ENCODE results near the gene MED29.
"Not testable (repeated sequence)": the region's sequence is repeated elsewhere in the genome, so short reads cannot be mapped to it uniquely, and the experiment has no call there.

The MED29 gene

DNA sequence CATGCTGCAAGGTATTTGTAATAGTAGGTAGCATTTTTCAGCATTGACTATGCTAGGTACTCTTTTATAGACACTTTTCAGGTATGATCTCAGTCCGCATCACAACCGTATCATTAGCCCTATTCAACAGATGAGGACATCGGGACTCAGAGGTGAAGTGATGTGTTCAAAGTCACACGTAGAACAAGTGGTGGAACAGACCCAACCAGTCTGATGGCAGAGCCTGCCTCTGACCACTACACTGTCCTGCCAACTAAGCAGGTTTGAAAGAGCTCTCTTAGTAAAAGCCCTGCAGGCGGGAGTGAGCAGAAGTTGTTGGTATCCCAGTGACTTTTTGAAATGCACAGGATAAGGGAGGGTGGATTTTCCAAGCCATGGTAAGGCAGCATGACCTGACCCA lies 20.4 kb upstream of the MED29 start:
- DNase-seq (ENCODE audit: low spot score): no peak

DNA sequence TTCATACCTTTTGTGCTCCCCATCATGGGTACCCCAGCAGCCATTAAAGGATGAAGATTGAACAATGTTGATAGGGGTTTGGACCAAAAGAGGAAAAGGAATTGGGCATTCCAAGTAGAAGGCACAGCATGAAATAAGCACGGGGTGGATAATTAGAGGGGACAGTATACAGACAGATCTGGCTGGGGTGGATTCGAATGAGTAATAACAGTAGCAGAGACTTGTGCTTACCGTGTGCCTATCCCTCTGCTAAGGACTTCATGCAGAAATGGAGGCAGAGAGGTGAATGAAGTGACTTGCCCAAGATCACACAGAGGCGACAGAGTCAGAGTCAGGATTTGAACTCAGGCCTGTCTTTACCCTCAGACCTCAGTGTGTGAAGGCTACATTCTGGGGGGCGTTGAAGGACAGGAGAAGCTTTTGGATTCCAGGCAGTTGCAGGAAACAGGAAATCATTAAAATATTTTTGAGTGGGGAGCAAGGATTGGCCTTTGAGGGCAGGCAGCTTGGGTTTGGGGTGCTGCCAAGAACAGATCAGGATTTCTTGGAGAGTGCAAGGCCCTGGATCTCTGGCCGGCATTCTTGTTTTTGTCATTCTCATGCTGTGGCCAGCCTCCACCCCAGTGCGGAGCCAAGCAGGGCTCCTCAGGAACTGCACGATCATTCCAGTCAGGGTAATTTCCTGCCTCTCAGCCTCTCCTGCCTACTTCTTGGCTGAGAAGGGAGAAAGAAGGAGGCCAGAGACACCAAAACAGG lies 19.0 kb upstream of the MED29 start:
- peak; percentile 47 for DNase-seq (ENCODE audit: low spot score)

DNA sequence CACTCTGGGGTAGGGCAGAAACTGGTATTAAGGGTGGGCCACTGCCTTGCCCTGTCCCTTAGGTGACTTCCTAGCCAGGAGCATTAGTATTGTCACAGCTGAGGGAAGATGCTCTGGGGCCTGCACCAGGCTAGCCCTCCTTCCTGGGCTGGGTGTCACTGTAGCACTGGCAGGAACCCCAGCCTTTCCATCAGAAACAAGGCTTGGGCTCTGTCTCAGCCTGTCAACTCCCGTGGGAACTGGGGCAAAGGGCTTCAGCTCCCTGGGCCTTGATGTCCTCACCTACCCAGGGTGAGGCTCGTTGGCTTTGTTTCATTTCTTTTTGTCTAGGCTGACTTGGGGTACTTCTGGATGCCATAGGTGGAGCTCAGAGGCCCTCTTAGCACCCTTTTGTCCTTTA lies 18.2 kb upstream of the MED29 start:
- no peak for DNase-seq (ENCODE audit: low spot score)

DNA sequence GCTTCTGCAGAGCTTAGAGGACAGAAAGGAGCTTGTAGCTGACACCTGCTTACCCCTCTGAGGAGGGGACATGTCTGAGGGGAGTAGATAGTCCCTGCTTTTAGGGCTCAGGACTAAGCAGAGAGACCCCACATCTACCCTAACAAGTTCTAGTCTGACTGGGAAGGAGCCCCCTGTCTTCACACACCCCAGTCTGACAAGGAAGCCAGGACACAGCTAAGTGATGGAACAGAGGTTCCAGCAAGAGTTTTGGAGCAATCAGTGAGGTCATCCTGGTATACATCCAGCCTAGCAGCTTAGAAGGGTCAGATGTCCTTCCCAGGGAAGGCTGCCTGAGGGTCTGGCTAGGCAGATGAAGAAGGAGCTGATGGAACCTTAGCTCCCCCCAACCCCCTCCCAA lies 15.2 kb upstream of the MED29 start:
- DNase-seq (ENCODE audit: low spot score): no peak

DNA sequence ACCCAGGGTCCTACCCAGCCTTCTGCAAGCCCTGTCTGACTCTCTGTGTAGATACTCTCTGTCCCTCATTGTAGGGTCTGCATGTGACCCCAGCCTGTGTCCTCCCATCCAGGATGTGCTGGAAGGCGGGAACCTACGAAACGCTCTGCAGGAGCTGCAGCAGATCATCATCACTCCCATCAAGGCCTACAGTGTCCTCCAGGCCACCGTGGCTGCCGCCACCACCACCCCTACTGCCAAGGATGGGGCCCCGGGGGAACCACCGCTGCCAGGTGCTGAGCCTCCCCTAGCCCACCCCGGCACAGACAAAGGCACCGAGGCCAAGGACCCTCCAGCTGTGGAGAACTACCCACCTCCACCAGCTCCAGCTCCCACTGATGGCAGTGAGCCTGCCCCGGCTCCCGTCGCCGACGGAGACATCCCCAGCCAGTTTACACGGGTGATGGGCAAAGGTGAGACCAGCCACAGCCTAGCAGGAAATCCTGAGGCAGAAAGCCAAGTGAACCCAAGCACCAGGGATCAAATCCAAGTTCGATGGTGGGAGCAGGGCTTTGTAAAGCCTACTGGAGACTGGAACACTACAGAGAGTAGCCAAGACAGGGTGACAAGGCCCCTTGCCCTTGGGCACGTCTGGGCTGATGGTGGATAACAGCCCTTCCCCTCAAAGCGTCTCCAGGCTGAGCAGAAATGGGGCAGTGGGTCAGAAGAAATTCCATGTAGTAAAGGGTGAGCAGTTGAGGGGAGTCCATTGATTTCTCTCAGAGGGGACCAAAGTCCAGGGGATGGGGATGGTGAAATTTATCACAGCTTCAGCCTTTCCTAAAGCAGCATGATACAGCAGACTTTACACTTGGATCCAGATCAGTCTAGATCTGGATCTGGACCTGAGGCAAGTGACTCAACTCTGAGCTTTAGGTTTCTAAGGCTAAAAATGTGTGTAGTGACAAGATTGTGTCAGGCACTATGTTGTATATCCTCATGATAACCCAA lies 13.5 kb upstream of the MED29 start:
- DNase-seq (ENCODE audit: low spot score): no peak

DNA sequence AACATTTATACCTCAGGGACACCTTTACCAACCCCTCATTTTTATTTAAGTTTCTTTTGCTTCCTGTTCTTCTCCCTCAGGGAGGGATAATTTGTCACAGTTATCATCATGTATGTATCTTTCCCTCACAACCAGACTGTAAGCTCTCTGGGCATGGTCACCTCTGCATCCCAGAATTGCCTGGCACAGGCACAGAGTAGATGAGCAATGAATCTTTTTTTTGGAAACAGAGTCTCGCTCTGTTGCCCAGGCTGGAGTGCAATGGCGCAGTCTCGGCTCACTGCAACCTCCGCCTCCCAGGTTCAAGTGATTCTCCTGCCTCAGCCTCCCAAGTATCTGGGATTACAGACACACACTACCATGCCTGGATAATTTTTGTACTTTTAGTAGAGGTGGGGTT lies 11.8 kb upstream of the MED29 start:
- not testable (repeated sequence) for DNase-seq (ENCODE audit: low spot score)

DNA sequence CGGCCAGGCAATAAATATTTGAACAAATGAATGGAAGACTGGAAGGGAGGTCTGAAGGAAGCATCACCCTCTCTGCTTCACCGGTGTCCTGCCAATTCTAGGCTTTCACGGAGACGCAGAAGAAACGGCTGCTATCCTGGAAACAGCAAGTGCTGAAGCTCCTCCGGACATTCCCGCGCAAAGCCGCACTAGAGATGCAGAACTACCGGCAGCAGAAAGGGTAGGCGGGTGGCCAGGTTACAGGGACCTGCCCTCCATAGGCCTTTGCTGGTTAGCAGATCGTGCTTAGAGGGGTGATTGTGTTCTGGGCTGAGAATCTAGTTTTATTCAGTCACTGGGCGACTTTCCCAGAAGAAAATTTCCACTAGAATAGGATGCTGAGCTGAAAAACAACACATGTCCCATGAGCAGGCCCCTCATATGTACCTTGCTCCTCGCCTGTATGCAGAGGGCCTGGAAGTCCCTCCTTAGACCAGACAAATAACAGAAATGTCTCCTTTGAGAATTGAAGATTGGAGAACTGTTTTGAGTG lies 11.2 kb upstream of the MED29 start:
- DNase-seq (ENCODE audit: low spot score): no peak

DNA sequence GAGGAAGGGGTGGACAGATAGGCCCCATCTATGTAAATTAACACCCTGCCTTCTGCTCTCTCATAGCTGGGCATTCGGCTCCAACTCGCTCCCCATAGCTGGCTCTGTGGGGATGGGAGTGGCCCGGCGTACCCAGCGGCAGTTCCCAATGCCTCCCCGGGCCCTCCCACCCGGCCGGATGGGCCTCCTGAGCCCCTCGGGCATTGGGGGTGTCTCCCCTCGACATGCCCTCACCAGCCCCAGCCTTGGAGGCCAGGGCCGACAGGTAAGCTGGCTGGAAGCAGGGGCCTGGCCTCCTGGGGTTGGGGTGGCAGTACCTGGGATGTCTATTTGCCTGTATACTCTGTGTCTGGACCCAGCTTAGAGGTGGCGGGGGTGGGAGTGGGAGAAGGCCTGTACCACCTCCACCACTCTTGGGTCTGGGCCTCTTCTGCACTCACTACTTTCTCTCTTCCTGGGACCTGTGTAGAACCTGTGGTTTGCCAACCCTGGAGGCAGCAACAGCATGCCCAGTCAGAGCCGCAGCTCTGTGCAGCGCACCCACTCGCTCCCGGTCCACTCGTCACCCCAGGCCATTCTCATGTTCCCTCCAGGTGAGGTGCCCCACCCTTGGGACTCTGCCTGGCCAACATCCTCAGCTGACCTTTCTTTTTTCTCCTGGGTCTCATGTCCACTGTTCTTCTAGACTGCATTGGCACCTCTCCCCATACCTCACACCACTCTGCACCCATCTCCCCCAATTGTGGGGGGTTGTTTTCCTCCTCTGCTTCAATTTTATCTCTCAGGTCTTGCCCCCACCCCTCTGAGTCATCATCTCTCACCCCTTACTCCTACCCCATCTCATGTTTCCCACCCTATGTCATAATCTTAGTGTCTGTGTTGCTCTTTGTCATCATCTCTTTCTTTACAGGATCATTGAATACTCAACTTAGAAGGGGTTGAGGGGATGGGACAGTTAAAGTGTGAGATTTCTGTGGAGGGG lies 10.4 kb upstream of the MED29 start:
- DNase-seq (ENCODE audit: low spot score): no peak

DNA sequence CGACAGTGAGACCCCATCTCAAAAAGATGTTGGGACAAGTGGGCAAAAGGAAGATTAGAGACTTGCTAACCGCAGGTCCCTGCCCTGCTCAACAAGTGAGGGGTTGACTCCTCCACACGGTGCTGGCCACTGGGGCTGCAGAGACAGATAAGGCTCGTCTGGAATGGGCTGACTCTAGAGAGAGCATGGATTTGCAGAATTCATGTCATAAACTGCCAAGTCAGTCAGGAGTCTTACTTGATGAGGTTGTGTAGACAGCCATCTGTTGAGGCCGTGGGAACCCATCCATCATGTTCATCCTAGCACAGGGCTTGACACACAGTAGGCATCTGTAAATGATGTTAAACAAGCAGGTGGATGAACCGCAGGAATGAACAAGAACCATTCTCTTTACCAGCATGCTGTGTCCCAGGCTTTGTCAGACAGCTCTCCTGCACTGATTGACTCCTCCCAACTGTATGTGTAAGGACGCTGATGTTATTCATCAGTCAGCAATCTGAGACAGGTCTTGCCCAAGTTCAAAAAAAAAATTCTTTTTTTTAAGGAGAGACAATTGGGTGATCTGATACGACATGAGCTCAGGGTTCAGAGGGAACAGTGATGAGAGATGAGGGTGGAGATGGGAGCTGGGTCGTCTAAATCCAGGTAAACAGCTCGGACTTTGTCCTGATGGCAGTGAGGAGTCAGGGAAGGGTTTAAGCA lies 9.1 kb upstream of the MED29 start:
- DNase-seq (ENCODE audit: low spot score): no peak

DNA sequence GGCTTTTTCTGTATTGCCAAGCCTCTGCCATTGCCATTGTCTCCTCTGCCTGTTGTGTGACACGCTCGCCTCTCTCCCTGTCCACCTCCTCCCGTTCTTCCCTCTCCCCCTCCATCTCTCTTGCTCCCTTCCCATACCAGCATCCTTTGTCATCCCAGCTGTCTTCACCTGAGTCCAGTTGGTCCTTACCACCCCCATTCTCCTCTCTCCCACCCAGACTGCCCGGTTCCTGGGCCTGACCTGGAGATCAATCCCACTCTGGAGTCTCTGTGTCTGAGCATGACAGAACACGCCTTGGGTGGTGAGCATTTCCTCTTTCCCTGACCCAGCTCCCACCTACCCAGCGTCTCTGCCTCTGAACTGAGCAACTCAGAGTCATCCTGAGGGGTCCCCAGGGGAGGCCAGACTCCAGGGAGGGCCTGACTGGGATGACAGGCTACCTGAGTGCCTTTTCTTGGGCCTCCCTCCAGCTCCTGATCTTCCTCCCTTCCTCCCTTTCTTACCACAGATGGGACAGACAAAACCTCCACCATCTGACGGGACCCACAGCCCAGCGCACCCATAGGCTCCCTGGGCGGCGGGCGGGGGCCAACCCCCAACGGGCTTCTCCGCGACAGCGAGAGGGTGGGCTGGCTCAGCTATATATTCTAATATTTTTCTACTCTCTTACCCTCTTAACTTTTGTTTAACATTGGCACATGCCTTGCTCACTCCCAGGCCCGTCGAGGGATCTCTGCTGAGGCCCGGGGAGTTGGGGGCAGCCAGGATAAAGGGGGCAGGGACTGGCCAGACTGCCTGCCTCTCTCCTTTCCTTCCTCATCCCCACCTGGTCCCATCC lies 8.0 kb upstream of the MED29 start:
- no peak for DNase-seq (ENCODE audit: low spot score)

DNA sequence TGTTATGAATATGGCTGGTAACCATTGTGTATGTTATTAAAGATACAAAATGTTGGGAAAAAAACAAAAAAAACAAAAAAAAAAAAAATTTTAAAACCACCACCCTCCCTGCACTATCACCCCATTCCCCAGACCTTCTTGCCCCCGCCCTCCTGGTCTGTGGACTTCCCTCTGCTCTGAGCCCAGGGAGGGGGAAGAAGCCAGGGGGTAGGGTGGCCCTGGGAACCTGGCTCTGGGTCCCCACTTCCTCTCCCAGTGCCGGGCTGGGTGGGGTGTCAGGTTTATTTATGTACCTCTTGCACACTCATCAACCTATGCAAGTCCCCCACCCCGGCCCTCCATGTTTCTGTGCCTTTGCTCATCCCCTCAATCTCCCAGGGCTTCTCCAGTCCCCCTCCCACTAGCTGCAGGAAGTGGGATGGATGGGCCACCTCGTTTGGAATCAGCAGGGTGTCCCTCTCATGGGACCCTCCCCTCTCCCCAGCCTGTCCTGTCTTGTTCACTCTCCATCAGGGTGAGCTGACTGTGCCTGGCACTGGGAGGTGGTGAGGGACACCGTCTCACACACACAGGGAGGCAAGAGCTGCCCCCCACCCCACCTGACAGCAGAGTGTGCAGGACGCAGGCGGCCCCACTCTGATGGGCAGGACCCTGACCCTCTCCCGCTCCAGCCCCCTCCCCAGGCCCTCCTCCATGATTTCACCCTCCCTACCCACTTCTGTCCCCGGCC lies 6.2 kb upstream of the MED29 start:
- no peak for DNase-seq (ENCODE audit: low spot score)

DNA sequence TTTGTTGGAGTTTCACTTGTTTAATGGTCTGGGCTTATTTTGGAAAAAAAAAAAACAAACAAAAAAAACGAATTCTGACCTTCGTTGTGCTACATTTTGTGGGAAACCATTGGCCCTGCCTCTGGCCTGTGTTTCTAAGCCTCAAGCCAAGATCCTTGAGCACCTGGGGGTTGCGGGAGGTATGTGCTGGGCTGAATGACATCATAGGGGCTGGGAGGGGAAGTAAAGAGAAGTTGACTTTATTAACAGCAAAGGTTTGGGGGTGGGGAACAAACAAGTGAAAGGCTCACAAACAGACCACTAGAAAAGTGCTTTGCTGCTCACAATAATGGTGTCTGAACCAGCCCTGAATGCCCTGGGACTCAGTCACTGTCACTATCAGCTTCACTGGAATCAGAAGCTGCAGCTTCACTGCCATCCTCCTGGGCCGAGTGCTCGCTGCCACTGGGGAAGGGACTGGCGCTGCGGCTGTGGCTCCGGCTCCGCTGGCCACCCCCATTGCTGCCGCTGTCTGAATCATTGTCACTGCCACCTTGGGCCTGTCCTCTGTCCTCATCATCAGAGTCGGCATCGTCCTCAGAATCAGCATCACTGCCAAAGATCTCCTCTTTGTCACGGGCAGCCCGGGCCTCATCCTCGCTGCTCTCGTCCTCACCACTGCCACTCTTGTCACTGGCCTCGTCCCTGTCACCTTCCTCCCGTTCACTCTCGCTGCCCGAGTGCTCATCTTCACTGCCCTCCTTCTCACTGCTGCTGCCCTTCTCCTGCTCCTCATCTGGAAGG lies 5.4 kb upstream of the MED29 start:
- DNase-seq (ENCODE audit: low spot score): no peak

DNA sequence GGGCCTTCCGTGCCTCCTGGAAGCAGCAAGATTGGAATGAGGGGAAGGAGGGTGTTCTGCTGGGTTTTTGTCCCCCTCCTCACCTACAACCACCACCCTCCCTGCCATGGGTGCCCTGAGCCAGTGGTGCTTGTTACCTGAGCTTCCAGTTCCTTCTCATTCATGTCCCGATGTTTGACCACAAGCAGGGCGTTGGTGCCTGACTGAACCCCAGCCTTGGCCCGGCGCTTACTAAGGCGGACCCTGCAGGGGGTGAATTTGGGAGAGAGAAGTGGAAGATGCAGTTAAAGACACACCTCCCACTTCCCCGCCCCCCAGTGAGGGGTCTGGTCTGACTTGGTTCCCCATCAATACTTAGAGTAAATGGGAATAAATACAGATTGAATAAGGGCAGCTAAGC lies 4.6 kb upstream of the MED29 start:
- DNase-seq (ENCODE audit: low spot score): no peak

DNA sequence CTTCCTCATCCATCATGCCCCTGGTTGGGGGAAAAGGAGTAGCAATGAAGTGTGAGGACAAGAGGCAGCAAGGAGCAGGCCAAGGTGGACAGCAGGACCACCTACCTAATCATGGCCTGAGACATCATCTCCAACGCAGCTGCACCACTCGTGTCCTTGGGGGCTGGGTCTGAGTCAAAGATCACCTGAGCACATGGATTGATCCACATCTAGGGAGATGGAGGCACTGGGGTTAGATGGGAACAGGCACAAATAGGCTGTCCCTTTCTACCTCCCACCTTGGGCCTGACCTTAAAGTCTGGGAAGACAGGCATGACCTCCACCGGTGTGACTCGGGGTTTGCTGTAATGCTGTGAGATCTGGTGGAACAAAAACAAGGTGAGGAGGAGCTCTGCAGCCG lies 2.5 kb upstream of the MED29 start:
- no peak for DNase-seq (ENCODE audit: low spot score)

DNA sequence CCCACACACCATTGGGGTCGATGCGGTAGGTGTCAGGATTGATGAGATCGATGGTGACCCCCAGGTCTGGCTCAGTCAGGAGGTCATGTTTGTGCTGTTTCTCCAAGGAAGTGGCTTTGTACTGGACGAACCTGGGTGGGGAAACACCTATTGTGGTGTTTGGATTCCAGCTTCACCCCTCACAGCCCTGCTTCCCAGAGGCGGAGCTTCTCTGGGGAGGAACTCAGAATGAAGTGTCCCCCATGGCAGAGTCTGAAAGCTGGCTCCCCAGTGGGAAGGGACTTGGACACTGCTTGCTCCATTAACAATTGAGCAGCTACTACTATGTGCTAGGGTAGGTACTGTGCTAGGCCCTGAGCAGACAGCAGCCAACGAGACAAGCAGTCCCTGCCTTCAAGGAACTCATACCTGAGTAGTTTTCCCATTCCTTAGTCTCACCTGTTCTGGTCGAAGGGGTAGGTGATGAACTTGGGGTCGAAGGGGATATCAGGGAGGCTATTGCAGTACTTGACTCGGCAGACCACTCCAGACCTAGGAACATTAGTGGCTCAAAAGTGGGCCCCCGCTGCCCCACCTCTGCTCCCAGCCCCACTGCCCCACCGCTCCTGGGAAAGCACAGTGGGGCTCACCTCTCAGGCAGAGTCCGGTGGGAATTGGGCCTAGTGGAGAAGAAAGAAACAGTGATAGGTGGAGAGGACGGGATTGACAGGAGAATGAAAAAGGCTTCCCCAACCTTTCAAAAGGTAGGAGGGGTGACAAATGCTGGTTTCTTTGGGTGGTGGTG lies 1.4 kb upstream of the MED29 start:
- no peak for DNase-seq (ENCODE audit: low spot score)

DNA sequence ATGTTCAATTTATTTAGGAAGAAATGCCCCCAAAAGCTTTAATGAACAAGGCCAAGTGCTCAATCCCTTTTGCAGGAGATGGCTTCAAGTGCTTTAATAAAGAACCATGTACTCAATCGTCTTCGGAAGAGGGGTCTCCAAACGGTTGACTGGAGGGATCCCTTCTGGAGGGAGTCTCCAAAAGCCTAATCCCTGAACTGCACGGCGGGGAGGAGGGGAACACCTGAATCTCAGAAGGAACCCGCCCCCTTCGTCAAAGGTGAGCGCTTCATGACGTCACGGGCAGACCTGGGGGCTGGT lies 777 bp upstream of the MED29 start:
- DNase-seq (ENCODE audit: low spot score): no peak

DNA sequence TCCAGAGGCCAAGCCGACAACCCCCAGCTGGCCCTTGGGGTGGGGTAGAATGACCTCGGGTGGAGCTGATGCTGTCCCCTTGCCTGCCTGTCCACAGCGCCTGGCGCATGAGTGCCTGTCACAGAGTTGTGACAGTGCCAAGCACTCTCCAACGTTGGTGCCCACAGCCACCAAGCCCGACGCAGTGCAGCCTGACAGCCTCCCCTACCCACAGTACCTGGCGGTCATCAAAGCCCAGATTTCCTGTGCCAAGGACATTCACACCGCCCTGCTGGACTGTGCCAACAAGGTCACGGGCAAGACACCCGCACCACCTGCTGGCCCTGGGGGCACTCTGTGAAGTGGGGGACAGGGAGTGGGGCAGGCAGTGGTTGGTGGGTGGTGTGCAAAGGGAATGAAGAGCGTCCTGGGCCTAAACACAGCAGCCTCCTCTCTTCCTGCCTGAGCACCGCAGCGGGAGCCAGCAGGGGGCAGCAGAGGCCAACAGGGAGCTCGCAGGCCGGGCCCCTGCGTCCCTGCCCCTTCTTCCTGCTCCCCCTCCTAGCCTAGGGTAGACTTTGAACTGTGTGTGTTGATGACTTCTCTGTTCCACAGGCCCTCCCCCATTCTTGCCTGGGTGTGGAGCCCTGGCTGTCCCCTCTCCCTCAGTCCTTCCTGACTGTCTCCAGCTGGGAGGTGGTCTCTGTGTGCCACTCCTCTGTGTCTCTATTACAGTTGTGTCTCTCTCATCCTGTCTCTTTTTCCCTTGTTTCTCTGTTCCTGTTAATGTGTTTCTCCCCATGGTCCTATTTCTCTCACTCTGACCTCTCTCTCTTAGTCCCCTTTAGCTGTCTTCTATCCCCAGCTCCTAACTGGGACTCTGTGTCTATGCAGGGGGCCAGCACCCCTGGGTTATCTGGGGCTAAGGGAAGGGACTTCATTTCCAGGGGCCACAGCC lies 6.5 kb downstream of the MED29 start:
- peak; percentile 80 for DNase-seq (ENCODE audit: low spot score)

All from kidney capillary endothelial cell (primary cell).